Measurements from ENCODE around the gene GLRX. TPM values are rescaled to one million over a fixed set of nuclear protein-coding genes. Genes with fewer than 3 reads are reported as not detected.

Gene GLRX
- polyA plus RNA-seq, 1 of the 3 experiments (the other 2 are of a cell fraction), result 40.0 TPM

- Histone ChIP-seq H4K20me1 (ENCODE audit: insufficient read depth) (no peaks in the 10 kb centered on the region), H2AFZ (ENCODE audit: low read depth) (no peak overlapping the region), H3K4me1 (ENCODE audit: control insufficient read depth in 1 of 2, insufficient read depth in 2 of 2, low read depth in 1 of 2, low read length in 1 of 2) (peaks cover 9 to 22% of the 10 kb centered on the region in 2 experiments), H3K79me2 (ENCODE audit: insufficient read depth) (peaks cover 14% of the 10 kb centered on the region; the same call in 1 of the 2 replicates), H3K27me3 (ENCODE audit: insufficient read depth) (no peaks in the 10 kb centered on the region), H3K36me3 (replicated peaks in 1 of 2; ENCODE audit: control insufficient read depth in 1 of 2, insufficient read depth in 2 of 2, low read length in 1 of 2) (no peaks in the 10 kb centered on the region), H3K9ac (no peak overlapping the region), H3K9me2 (no peaks in the 10 kb centered on the region), H3F3A (replicated peaks; ENCODE audit: insufficient read depth) (peaks cover 18% of the 10 kb centered on the region), H3K4me2 (no peak overlapping the region), H3K4me3 (ENCODE audit: low read depth in 2 of 2, low read length in 1 of 2) (no peak overlapping the region), H3K9me3 (no peaks in the 10 kb centered on the region), H3K27ac (ENCODE audit: low read depth in 2 of 2, low read length in 1 of 2) (no peak overlapping the region)
- WGBS (ENCODE audit: low lambda C conversion rate), result 75% methylated on average over 3 of the region's 3 CpGs
- ChIA-PET POLR2A (no interaction called here), CTCF (interaction anchor here (4.4 kb wide), 1 partner anchor 45 kb away, joined by 20 read pairs; no protein-coding TSS in a partner anchor)
- TF ChIP-seq TEAD4 (IDR thresholded peaks at IDR 0.05; ENCODE audit: borderline replicate concordance, insufficient read depth) (no peak), SMC3 (IDR thresholded peaks at IDR 0.05; ENCODE audit: low read depth, low read length) (no peak)
- no peak for DNase-seq
Measured at GRCh38 chr5:95825495-95825894, 3.0 kb upstream of the GLRX start.

GRCh38 chr5:95824747-95825146, 2.2 kb upstream of the GLRX start:
- Histone ChIP-seq H3F3A (replicated peaks; ENCODE audit: insufficient read depth) (peaks cover 18% of the 10 kb centered on the region), H3K9me2 (no peaks in the 10 kb centered on the region), H3K4me3 (ENCODE audit: low read depth in 2 of 2, low read length in 1 of 2) (no peak overlapping the region), H3K4me1 (ENCODE audit: control insufficient read depth in 1 of 2, insufficient read depth in 2 of 2, low read depth in 1 of 2, low read length in 1 of 2) (peaks cover 9 to 22% of the 10 kb centered on the region in 2 experiments), H3K9me3 (no peaks in the 10 kb centered on the region), H3K27ac (ENCODE audit: low read depth in 2 of 2, low read length in 1 of 2) (peak overlapping the region in 1 of 2 experiments; percentile 85; a peak in 1 of 4 replicates), H3K9ac (no peak overlapping the region), H3K36me3 (replicated peaks in 1 of 2; ENCODE audit: control insufficient read depth in 1 of 2, insufficient read depth in 2 of 2, low read length in 1 of 2) (no peaks in the 10 kb centered on the region), H4K20me1 (ENCODE audit: insufficient read depth) (no peaks in the 10 kb centered on the region), H3K79me2 (ENCODE audit: insufficient read depth) (peaks cover 14% of the 10 kb centered on the region; the same call in 1 of the 2 replicates), H3K27me3 (ENCODE audit: insufficient read depth) (no peaks in the 10 kb centered on the region), H2AFZ (ENCODE audit: low read depth) (no peak overlapping the region), H3K4me2 (no peak overlapping the region)
- no peak for DNase-seq
- POLR2A ChIA-PET, result no interaction called here
- WGBS (ENCODE audit: low lambda C conversion rate), result 97% methylated on average over 5 of the region's 5 CpGs
- TF ChIP-seq EZH2phosphoT487 (IDR thresholded peaks at IDR 0.05; ENCODE audit: borderline replicate concordance, low read depth) (no peak), MEF2A (IDR thresholded peaks at IDR 0.05; ENCODE audit: borderline replicate concordance, low read depth) (no peak), CHD2 (IDR thresholded peaks at IDR 0.05; ENCODE audit: low read length, partially characterized antibody) (no peak), POLR2AphosphoS5 (IDR thresholded peaks at IDR 0.05; ENCODE audit: low read depth, low read length) (no peak), TAF1 (IDR thresholded peaks at IDR 0.05; ENCODE audit: borderline replicate concordance, low read depth, low read length) (no peak), CTCF (IDR thresholded peaks at IDR 0.05) (no peak), SIN3A (IDR thresholded peaks at IDR 0.05; ENCODE audit: borderline replicate concordance, low read depth, low read length) (no peak), GABPA (IDR thresholded peaks at IDR 0.05; ENCODE audit: low read depth) (no peak), RCOR1 (IDR thresholded peaks at IDR 0.05; ENCODE audit: low read length) (no peak), GATA2 (CRISPR knock-in tag; IDR thresholded peaks at IDR 0.05) (no peak), MXI1 (IDR thresholded peaks at IDR 0.05; ENCODE audit: low read depth, low read length) (no peak), FOXM1 (IDR thresholded peaks at IDR 0.05; ENCODE audit: low read depth) (no peak), YY1 (IDR thresholded peaks at IDR 0.05; ENCODE audit: low read depth) (no peak), FOXJ3 (CRISPR knock-in tag; IDR thresholded peaks at IDR 0.05) (no peak), ELF1 (IDR thresholded peaks at IDR 0.05) (no peak), RFX5 (IDR thresholded peaks at IDR 0.05; ENCODE audit: low read length) (no peak)
- TF ChIP-seq, protein P1, sequence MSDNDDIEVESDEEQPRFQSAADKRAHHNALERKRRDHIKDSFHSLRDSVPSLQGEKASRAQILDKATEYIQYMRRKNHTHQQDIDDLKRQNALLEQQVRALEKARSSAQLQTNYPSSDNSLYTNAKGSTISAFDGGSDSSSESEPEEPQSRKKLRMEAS (IDR thresholded peaks at IDR 0.05; ENCODE audit: low read depth), result no peak
- TF ChIP-seq, protein P2, sequence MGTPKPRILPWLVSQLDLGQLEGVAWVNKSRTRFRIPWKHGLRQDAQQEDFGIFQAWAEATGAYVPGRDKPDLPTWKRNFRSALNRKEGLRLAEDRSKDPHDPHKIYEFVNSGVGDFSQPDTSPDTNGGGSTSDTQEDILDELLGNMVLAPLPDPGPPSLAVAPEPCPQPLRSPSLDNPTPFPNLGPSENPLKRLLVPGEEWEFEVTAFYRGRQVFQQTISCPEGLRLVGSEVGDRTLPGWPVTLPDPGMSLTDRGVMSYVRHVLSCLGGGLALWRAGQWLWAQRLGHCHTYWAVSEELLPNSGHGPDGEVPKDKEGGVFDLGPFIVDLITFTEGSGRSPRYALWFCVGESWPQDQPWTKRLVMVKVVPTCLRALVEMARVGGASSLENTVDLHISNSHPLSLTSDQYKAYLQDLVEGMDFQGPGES (IDR thresholded peaks at IDR 0.05; ENCODE audit: low read depth, low read length), result no peak
- TF ChIP-seq, protein P3, sequence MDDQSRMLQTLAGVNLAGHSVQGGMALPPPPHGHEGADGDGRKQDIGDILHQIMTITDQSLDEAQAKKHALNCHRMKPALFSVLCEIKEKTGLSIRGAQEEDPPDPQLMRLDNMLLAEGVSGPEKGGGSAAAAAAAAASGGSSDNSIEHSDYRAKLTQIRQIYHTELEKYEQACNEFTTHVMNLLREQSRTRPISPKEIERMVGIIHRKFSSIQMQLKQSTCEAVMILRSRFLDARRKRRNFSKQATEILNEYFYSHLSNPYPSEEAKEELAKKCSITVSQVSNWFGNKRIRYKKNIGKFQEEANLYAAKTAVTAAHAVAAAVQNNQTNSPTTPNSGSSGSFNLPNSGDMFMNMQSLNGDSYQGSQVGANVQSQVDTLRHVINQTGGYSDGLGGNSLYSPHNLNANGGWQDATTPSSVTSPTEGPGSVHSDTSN (IDR thresholded peaks at IDR 0.05), result no peak
- CTCF ChIA-PET, result interaction anchor here (0.6 to 4.4 kb wide), 5 partner anchors 22 to 267 kb away, joined by 3 to 20 read pairs (median 6); no protein-coding TSS in a partner anchor

Data from SK-N-SH (cell line).